H9 (cell line): Measurements from ENCODE around the gene GRIK4. TPM values are rescaled to one million over a fixed set of nuclear protein-coding genes. Genes with fewer than 3 reads are reported as not detected.
"Not testable (repeated sequence)": the region's sequence is repeated elsewhere in the genome, so short reads cannot be mapped to it uniquely, and the experiment has no call there.

Source experiments
- DNase-seq: peaks from one replicate; pipeline ENCODE4 v3.0.0-alpha.2; 2017
- H2AFZ ChIP-seq: one replicate; pipeline ENCODE4 v1.6.1; 2013; ENCODE audit warnings: mild to moderate bottlenecking, low read length, control low read depth, moderate library complexity
- H2AK5ac ChIP-seq: 2 replicates; pipeline ENCODE4 v1.6.1; 2013; ENCODE audit warnings: low read length, control low read depth, mixed read lengths; ENCODE audit not compliant: insufficient read length
- H2BK120ac ChIP-seq: one replicate; pipeline ENCODE4 v1.6.1; 2013; ENCODE audit warnings: low read depth, mild to moderate bottlenecking, low read length, control low read depth, inconsistent platforms; ENCODE audit not compliant: poor library complexity, severe bottlenecking
- H2BK12ac ChIP-seq: 2 replicates; pipeline ENCODE4 v1.6.1; 2013; ENCODE audit warnings: low read length, control low read depth, mixed read lengths, low read depth; ENCODE audit not compliant: insufficient read length
- H2BK15ac ChIP-seq: 2 replicates; pipeline ENCODE4 v1.6.1; 2013; ENCODE audit warnings: low read depth, low read length, control low read depth
- H2BK20ac ChIP-seq: one replicate; pipeline ENCODE4 v1.6.1; 2013; ENCODE audit warnings: low read depth, mild to moderate bottlenecking, low read length, control low read depth, inconsistent platforms; ENCODE audit not compliant: poor library complexity, severe bottlenecking
- H2BK5ac ChIP-seq: 2 replicates; pipeline ENCODE4 v1.6.1; 2013; ENCODE audit warnings: low read length, control low read depth, mixed read lengths; ENCODE audit not compliant: insufficient read length
- H3K14ac ChIP-seq: 2 replicates; pipeline ENCODE4 v1.6.1; 2013; ENCODE audit warnings: low read length, control low read depth; ENCODE audit not compliant: insufficient read depth
- H3K18ac ChIP-seq: 2 replicates; pipeline ENCODE4 v1.6.1; 2013; ENCODE audit warnings: low read depth, mild to moderate bottlenecking, mixed read lengths, low read length, control low read depth; ENCODE audit not compliant: insufficient read length
- H3K23ac ChIP-seq: 2 replicates; pipeline ENCODE4 v1.6.1; 2013; ENCODE audit warnings: low read length, control low read depth, mixed read lengths, low read depth; ENCODE audit not compliant: insufficient read length
- H3K23me2 ChIP-seq: 2 replicates; pipeline ENCODE4 v1.6.1; 2013; ENCODE audit warnings: low read depth, mild to moderate bottlenecking, mixed read lengths, low read length, control low read depth; ENCODE audit not compliant: insufficient read length, poor library complexity, severe bottlenecking
- H3K27ac ChIP-seq: 2 replicates; pipeline ENCODE4 v1.5.1; 2013; ENCODE audit warnings: low read length, control low read depth, mixed read lengths, low read depth; ENCODE audit not compliant: insufficient read length
- H3K27me3 ChIP-seq: 2 replicates; pipeline ENCODE4 v1.6.1; 2013; ENCODE audit warnings: low read length, control low read depth, inconsistent platforms; ENCODE audit not compliant: insufficient read depth
- H3K4ac ChIP-seq: 2 replicates; pipeline ENCODE4 v1.6.1; 2013; ENCODE audit warnings: low read depth, mild to moderate bottlenecking, control low read depth, inconsistent platforms, low read length, moderate library complexity
- H3K4me1 ChIP-seq: 2 replicates; pipeline ENCODE4 v1.6.1; 2013; ENCODE audit warnings: low read length, control low read depth, inconsistent platforms; ENCODE audit not compliant: insufficient read depth
- H3K4me2 ChIP-seq: 2 replicates; pipeline ENCODE4 v1.6.1; 2013; ENCODE audit warnings: low read length, control low read depth, mixed read lengths; ENCODE audit not compliant: insufficient read length, insufficient read depth
- H3K56ac ChIP-seq: 2 replicates; pipeline ENCODE4 v1.6.1; 2013; ENCODE audit warnings: low read depth, mild to moderate bottlenecking, mixed read lengths, low read length, control low read depth; ENCODE audit not compliant: insufficient read length
- H3K79me1 ChIP-seq: 2 replicates; pipeline ENCODE4 v1.6.1; 2013; ENCODE audit warnings: low read depth, mild to moderate bottlenecking, moderate library complexity, low read length, control low read depth, inconsistent platforms; ENCODE audit not compliant: insufficient read depth, poor library complexity, severe bottlenecking
- H3K79me2 ChIP-seq: 2 replicates; pipeline ENCODE4 v1.6.1; 2013; ENCODE audit warnings: low read length, control low read depth, inconsistent platforms; ENCODE audit not compliant: insufficient read depth
- H3K9ac ChIP-seq: 2 replicates; pipeline ENCODE4 v1.6.1; 2013; ENCODE audit warnings: low read length, control low read depth, mixed read lengths; ENCODE audit not compliant: insufficient read length; ENCODE audit errors: extremely low read depth
- H3K9me3 ChIP-seq: one replicate; pipeline ENCODE4 v1.6.1; 2013; ENCODE audit warnings: low read depth, low read length, inconsistent platforms; ENCODE audit not compliant: control insufficient read depth
- H3T11ph ChIP-seq: one replicate; pipeline ENCODE4 v1.6.1; 2013; ENCODE audit warnings: mild to moderate bottlenecking, low read length, control low read depth, inconsistent platforms
- H4K20me1 ChIP-seq: one replicate; pipeline ENCODE4 v1.6.1; 2013; ENCODE audit not compliant: control insufficient read depth, insufficient read length, insufficient read depth
- H4K5ac ChIP-seq: 2 replicates; pipeline ENCODE4 v1.6.1; 2013; ENCODE audit warnings: low read depth, mild to moderate bottlenecking, mixed read lengths, low read length, control low read depth; ENCODE audit not compliant: insufficient read length
- H4K8ac ChIP-seq: replicated peaks from 2 replicates; pipeline ENCODE4 v1.6.1; 2013; ENCODE audit warnings: low read length, control low read depth, mixed read lengths, low read depth; ENCODE audit not compliant: insufficient read length
- H4K91ac ChIP-seq: 2 replicates; pipeline ENCODE4 v1.6.1; 2013; ENCODE audit warnings: low read depth, mild to moderate bottlenecking, moderate library complexity, mixed read lengths, low read length, control low read depth; ENCODE audit not compliant: insufficient read length
- H3K27ac Mint-ChIP-seq, 3 experiments: 2 replicates in 2 of 3; 3 replicates in 1 of 3; pipeline ENCODE4 v1.8.0; 2020 to 2021; ENCODE audit warnings: mixed read lengths in 3 of 3, mild to moderate bottlenecking in 1 of 3, moderate library complexity in 1 of 3
- H3K27me3 Mint-ChIP-seq: 2 replicates; pipeline ENCODE4 v1.8.0; 2021; ENCODE audit warnings: low read depth, mild to moderate bottlenecking, moderate library complexity, mixed read lengths
- H3K36me3 Mint-ChIP-seq, 3 experiments: 2 replicates in 2 of 3; 3 replicates in 1 of 3; pipeline ENCODE4 v1.8.0; 2020 to 2021; ENCODE audit warnings: low read depth in 3 of 3, mixed read lengths in 3 of 3; ENCODE audit not compliant: insufficient read depth in 1 of 3
- H3K4me1 Mint-ChIP-seq, 2 experiments: 2 replicates each; pipeline ENCODE4 v1.8.0; 2020; ENCODE audit warnings: mixed read lengths in 2 of 2
- H3K4me3 Mint-ChIP-seq, 2 experiments: 2 replicates in 1 of 2; 3 replicates in 1 of 2; pipeline ENCODE4 v1.8.0; 2020 to 2021; ENCODE audit warnings: mild to moderate bottlenecking in 2 of 2, mixed read lengths in 2 of 2, moderate library complexity in 1 of 2
- H3K9me3 Mint-ChIP-seq, 2 experiments: 2 replicates in 1 of 2; 3 replicates in 1 of 2; pipeline ENCODE4 v1.8.0; 2020; ENCODE audit warnings: mild to moderate bottlenecking in 2 of 2, mixed read lengths in 2 of 2, moderate library complexity in 1 of 2
- CTCF ChIP-seq: fragments of 200-600 bp; sonication (generic); conservative IDR thresholded peaks from 3 replicates; pipeline ENCODE4 v1.8.0; 2021; ENCODE audit warnings: antibody characterized with exemption, mild to moderate bottlenecking
- WGBS: extraction: QIAGEN DNeasy Blood & Tissue Kit; methylation state at CpG from one replicate; pipeline ENCODE4 v1.1.7; 2013; ENCODE audit warnings: missing lambda C conversion rate, low lambda C conversion rate, mixed read lengths; ENCODE audit not compliant: insufficient read length; ENCODE audit errors: extremely low coverage; 5-methylcytosine and 5-hydroxymethylcytosine counted together
- total RNA-seq: library from RNA; stranded (reverse); gene quantifications from 2 replicates; pipeline ENCODE4 v1.2.1, GENCODE V29; 2021

The GRIK4 gene
- total RNA-seq, 1 experiment from 2014 or later: 2.3 TPM

GRCh38 chr11:120759046-120759445 is 247.5 kb downstream of the GRIK4 start:
- no peak overlapping the region for H2AK5ac ChIP-seq
- H2BK15ac ChIP-seq: no peak overlapping the region
- no peak overlapping the region for H3K56ac ChIP-seq
- H3K27me3 Mint-ChIP-seq: peaks cover 11% of the 10 kb centered on the region
- peaks cover 0 to 5% (median 1%) of the 10 kb centered on the region in 3 experiments; a peak in 2 of 7 replicates for H3K36me3 Mint-ChIP-seq
- peaks cover 0 to under 1% of the 10 kb centered on the region in 2 experiments; a peak in 3 of 5 replicates for H3K9me3 Mint-ChIP-seq
- TF ChIP-seq CTCF: no peak
- no peak overlapping the region for H3K4ac ChIP-seq
- peaks cover 4% of the 10 kb centered on the region; the same call in 1 of the 2 replicates for H3K4me1 ChIP-seq
- H2BK12ac ChIP-seq: no peak overlapping the region
- no peak overlapping the region for H3K4me2 ChIP-seq
- H2AFZ ChIP-seq: no peak overlapping the region
- H3K79me1 ChIP-seq: no peaks in the 10 kb centered on the region
- no peak overlapping the region for H2BK5ac ChIP-seq
- no peak overlapping the region for H4K8ac ChIP-seq
- H3T11ph ChIP-seq: no peak overlapping the region
- H2BK20ac ChIP-seq: no peak overlapping the region
- H3K18ac ChIP-seq: no peak overlapping the region
- no peak overlapping the region for H3K27ac ChIP-seq
- no peaks in the 10 kb centered on the region for H3K79me2 ChIP-seq
- no peak overlapping the region for H2BK120ac ChIP-seq
- no peak overlapping the region for H3K9ac ChIP-seq
- no peak for DNase-seq
- no peaks in the 10 kb centered on the region for H3K23me2 ChIP-seq
- no peak overlapping the region for H3K23ac ChIP-seq
- no peak overlapping the region for H3K4me3 Mint-ChIP-seq
- no CpG with 5 or more reads among the region's 2 CpGs for WGBS
- peak overlapping the region in 1 of 3 experiments; percentile 59; a peak in 2 of 7 replicates for H3K27ac Mint-ChIP-seq
- no peak overlapping the region for H4K5ac ChIP-seq
- H3K4me1 Mint-ChIP-seq: peaks cover 9 to 12% of the 10 kb centered on the region in 2 experiments
- no peaks in the 10 kb centered on the region for H3K27me3 ChIP-seq
- H4K91ac ChIP-seq: no peak overlapping the region
- no peak overlapping the region for H3K14ac ChIP-seq
- no peaks in the 10 kb centered on the region for H3K9me3 ChIP-seq
- no peaks in the 10 kb centered on the region for H4K20me1 ChIP-seq

- not testable (repeated sequence) for H4K5ac ChIP-seq, H3K9me3 ChIP-seq, H3K56ac ChIP-seq, H2BK15ac ChIP-seq, H2BK5ac ChIP-seq, H4K8ac ChIP-seq, H3K79me2 ChIP-seq, H3K4me1 ChIP-seq, H3K4me2 ChIP-seq, H3K27ac ChIP-seq, H2BK20ac ChIP-seq, H3K18ac ChIP-seq, H2BK120ac ChIP-seq, H3K14ac ChIP-seq, H4K91ac ChIP-seq, DNase-seq, H3K23ac ChIP-seq, H3K4ac ChIP-seq, H3K4me3 Mint-ChIP-seq, H4K20me1 ChIP-seq, H3K79me1 ChIP-seq, H3K27ac Mint-ChIP-seq, H3T11ph ChIP-seq, H3K23me2 ChIP-seq, H2AK5ac ChIP-seq, H3K9ac ChIP-seq, H2AFZ ChIP-seq, H3K27me3 ChIP-seq, H2BK12ac ChIP-seq
- Mint-ChIP-seq H3K9me3 (peaks cover 25 to 37% of the 10 kb centered on the region in 2 experiments), H3K4me1 (peaks cover 0 to 14% of the 10 kb centered on the region in 2 experiments; a peak in 2 of 4 replicates), H3K36me3 (peaks cover 10 to 40% (median 11%) of the 10 kb centered on the region in 3 experiments), H3K27me3 (peaks cover 12% of the 10 kb centered on the region)
- no CpG with 5 or more reads among the region's 2 CpGs for WGBS
Measured at GRCh38 chr11:120765710-120766109, 254.2 kb downstream of the GRIK4 start.
